Measurements from ENCODE around the gene INA. TPM values are rescaled to one million over a fixed set of nuclear protein-coding genes. Genes with fewer than 3 reads are reported as not detected.

Gene INA
- total RNA-seq (0.94 TPM), polyA plus RNA-seq (0.98 TPM)
- long read RNA-seq, donor 1: 0 reads
- long read RNA-seq, donor 2: 0 reads
- long read RNA-seq, donor 3: 0 reads
- long read RNA-seq, donor 4, partial matches to known transcripts: 0 of 1 reads
- long read RNA-seq, donor 4, other reads (novel, unspliced or antisense): 0 of 1 reads
- long read RNA-seq, donor 5, partial matches to known transcripts: 0 of 1 reads
- long read RNA-seq, donor 5, other reads (novel, unspliced or antisense): 0 of 1 reads
- long read RNA-seq, donor 6, partial matches to known transcripts: 0 of 1 reads
- long read RNA-seq, donor 6, other reads (novel, unspliced or antisense): 0 of 1 reads
- long read RNA-seq, donor 7: 0 reads
- long read RNA-seq, donor 8: 0 reads
- long read RNA-seq, donor 9: 0 reads
- long read RNA-seq, donor 10: 0 reads

DNA sequence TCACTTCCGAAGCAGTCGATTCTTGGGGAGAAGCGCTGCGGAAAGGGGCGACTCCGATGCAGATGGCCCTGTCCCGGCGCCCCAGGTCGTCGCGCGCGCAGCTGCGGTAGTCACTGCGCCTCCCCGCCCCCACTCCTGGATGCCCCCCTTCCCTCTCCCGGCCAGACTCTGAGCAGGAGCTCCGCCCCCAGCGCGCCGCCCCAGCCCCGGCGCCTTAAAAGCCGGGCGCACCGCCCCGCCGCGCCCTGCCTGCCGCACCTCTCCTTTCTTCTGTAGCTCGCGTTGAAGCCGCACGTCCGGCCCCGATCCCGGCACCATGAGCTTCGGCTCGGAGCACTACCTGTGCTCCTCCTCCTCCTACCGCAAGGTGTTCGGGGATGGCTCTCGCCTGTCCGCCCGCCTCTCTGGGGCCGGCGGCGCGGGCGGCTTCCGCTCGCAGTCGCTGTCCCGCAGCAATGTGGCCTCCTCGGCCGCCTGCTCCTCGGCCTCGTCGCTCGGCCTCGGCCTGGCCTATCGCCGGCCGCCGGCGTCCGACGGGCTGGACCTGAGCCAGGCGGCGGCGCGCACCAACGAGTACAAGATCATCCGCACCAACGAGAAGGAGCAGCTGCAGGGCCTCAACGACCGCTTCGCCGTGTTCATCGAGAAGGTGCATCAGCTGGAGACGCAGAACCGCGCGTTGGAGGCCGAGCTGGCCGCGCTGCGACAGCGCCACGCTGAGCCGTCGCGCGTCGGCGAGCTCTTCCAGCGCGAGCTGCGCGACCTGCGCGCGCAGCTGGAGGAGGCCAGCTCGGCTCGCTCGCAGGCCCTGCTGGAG lies at the start of gene INA:
TSS of gene INA (plus strand) at position 243 of the 817 bp plus-strand sequence. CDS start at position 317, 74 bp downstream.
- H3K9me3 ChIP-seq (ENCODE audit: control insufficient read depth in 2 of 2, insufficient read depth in 1 of 2, low read length in 1 of 2): no peaks in the 10 kb centered on the region
- WGBS: under 1% methylated on average over 105 of the region's 105 CpGs
- DNase-seq (ENCODE audit: low read depth in 6 of 9, low spot score in 9 of 9): peak in 6 of 9 donors; percentile 19 to 67 (median 37)
- H3K4me1 ChIP-seq (ENCODE audit: control insufficient read depth in 2 of 2, insufficient read depth in 2 of 2, low read length in 2 of 2): peaks cover 15 to 21% of the 10 kb centered on the region in 2 donors
- H3K36me3 ChIP-seq (ENCODE audit: control insufficient read depth in 2 of 2, insufficient read depth in 2 of 2, low read length in 1 of 2): no peaks in the 10 kb centered on the region
- peaks cover 18 to 67% of the 10 kb centered on the region in 2 donors for H3K27me3 ChIP-seq (ENCODE audit: control insufficient read depth in 2 of 2, insufficient read depth in 1 of 2, low read length in 1 of 2)
- H3K4me3 ChIP-seq (ENCODE audit: low read length in 2 of 2): peak within 1 kb of the TSS in 1 of 2 donors; percentile 47
- no peak within 1 kb of the TSS for H3K27ac ChIP-seq (ENCODE audit: low read depth in 1 of 2, low read length in 1 of 2)

GRCh38 chr10:103227416-103227815 lies 49.5 kb upstream of the INA start:
- Histone ChIP-seq H3K9me3 (ENCODE audit: control insufficient read depth in 2 of 2, insufficient read depth in 1 of 2, low read length in 1 of 2) (peaks cover 1 to 21% of the 10 kb centered on the region in 2 donors), H3K4me3 (ENCODE audit: low read length in 2 of 2) (no peak overlapping the region), H3K27me3 (ENCODE audit: control insufficient read depth in 2 of 2, insufficient read depth in 1 of 2, low read length in 1 of 2) (no peaks in the 10 kb centered on the region), H3K36me3 (ENCODE audit: control insufficient read depth in 2 of 2, insufficient read depth in 2 of 2, low read length in 1 of 2) (no peaks in the 10 kb centered on the region), H3K4me1 (ENCODE audit: control insufficient read depth in 2 of 2, insufficient read depth in 2 of 2, low read length in 2 of 2) (no peaks in the 10 kb centered on the region), H3K27ac (ENCODE audit: low read depth in 1 of 2, low read length in 1 of 2) (no peak overlapping the region)
- WGBS: 93% methylated on average over 1 of the region's 1 CpG
- no peak for DNase-seq (ENCODE audit: low read depth in 6 of 9, low spot score in 9 of 9)

DNA sequence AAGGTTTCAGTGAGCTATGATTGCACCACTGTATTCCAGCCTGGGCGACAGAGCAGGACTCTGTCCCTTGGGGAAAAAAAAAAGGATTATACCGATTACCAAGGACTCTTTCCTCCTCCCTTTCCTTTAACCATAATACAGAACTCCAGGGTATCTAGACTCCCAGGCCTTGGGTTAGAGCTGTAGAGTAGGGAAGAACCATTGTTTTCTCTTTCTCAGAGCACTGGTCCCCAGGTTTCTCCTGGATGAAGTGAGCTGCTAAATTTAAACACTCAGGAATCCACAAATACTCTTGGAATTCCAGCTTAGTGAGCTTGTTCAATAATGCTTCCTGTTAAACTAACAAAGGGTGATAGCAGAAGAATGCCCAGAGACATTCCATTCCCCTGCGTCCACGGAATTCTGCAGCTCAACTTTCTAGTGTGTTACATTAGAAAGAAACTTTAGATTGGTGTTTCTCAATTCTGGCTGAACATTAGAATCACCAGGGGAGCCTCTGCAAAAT lies 45.8 kb upstream of the INA start:
- Histone ChIP-seq H3K27me3 (ENCODE audit: control insufficient read depth in 2 of 2, insufficient read depth in 1 of 2, low read length in 1 of 2) (no peaks in the 10 kb centered on the region), H3K27ac (ENCODE audit: low read depth in 1 of 2, low read length in 1 of 2) (no peak overlapping the region), H3K4me3 (ENCODE audit: low read length in 2 of 2) (no peak overlapping the region), H3K9me3 (ENCODE audit: control insufficient read depth in 2 of 2, insufficient read depth in 1 of 2, low read length in 1 of 2) (no peaks in the 10 kb centered on the region), H3K36me3 (ENCODE audit: control insufficient read depth in 2 of 2, insufficient read depth in 2 of 2, low read length in 1 of 2) (no peaks in the 10 kb centered on the region), H3K4me1 (ENCODE audit: control insufficient read depth in 2 of 2, insufficient read depth in 2 of 2, low read length in 2 of 2) (no peaks in the 10 kb centered on the region)
- DNase-seq (ENCODE audit: low read depth in 6 of 9, low spot score in 9 of 9): no peak
- WGBS: 96% methylated on average over 4 of the region's 4 CpGs

DNA sequence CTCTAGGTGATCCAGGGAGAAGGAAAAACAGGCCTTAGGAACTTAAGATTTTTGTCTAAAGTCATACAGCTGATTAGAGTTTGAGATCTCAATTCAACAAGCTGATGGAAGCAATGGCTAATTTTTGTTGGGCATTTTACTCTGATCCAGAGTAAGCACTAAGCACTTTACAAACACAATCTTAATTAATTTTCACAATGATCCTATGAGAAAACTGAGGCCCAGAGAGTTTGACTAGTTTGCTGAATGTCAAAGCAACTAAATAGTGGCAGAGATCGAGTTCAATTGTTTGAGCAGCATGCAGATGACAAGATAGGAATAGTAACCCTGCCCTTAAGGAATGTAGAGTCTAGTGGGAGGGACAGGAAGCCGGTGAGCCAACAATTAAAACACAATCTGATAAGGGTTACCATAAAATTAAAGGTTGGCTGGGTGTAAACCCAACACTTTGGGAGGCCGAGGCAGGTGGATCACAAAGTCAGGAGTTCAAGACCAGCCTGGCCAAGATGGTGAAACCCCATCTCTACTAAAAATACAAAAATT lies 44.7 kb upstream of the INA start:
- Histone ChIP-seq H3K9me3 (ENCODE audit: control insufficient read depth in 2 of 2, insufficient read depth in 1 of 2, low read length in 1 of 2) (no peaks in the 10 kb centered on the region), H3K4me3 (ENCODE audit: low read length in 2 of 2) (no peak overlapping the region), H3K27ac (ENCODE audit: low read depth in 1 of 2, low read length in 1 of 2) (no peak overlapping the region), H3K4me1 (ENCODE audit: control insufficient read depth in 2 of 2, insufficient read depth in 2 of 2, low read length in 2 of 2) (no peaks in the 10 kb centered on the region), H3K36me3 (ENCODE audit: control insufficient read depth in 2 of 2, insufficient read depth in 2 of 2, low read length in 1 of 2) (no peaks in the 10 kb centered on the region), H3K27me3 (ENCODE audit: control insufficient read depth in 2 of 2, insufficient read depth in 1 of 2, low read length in 1 of 2) (no peaks in the 10 kb centered on the region)
- 92% methylated on average over 3 of the region's 3 CpGs for WGBS
- no peak for DNase-seq (ENCODE audit: low read depth in 6 of 9, low spot score in 9 of 9)

- no peak for DNase-seq (ENCODE audit: low read depth in 6 of 9, low spot score in 9 of 9)
- H3K4me3 ChIP-seq (ENCODE audit: low read length in 2 of 2): no peak overlapping the region
- no peaks in the 10 kb centered on the region for H3K4me1 ChIP-seq (ENCODE audit: control insufficient read depth in 2 of 2, insufficient read depth in 2 of 2, low read length in 2 of 2)
- 73% methylated on average over 7 of the region's 7 CpGs for WGBS
- H3K9me3 ChIP-seq (ENCODE audit: control insufficient read depth in 2 of 2, insufficient read depth in 1 of 2, low read length in 1 of 2): no peaks in the 10 kb centered on the region
- H3K27ac ChIP-seq (ENCODE audit: low read depth in 1 of 2, low read length in 1 of 2): no peak overlapping the region
- H3K36me3 ChIP-seq (ENCODE audit: control insufficient read depth in 2 of 2, insufficient read depth in 2 of 2, low read length in 1 of 2): no peaks in the 10 kb centered on the region
- H3K27me3 ChIP-seq (ENCODE audit: control insufficient read depth in 2 of 2, insufficient read depth in 1 of 2, low read length in 1 of 2): no peaks in the 10 kb centered on the region
Measured at GRCh38 chr10:103232772-103233488, 44.0 kb upstream of the INA start.

GRCh38 chr10:103235775-103236174 lies 41.2 kb upstream of the INA start:
- Histone ChIP-seq H3K27ac (ENCODE audit: low read depth in 1 of 2, low read length in 1 of 2) (no peak overlapping the region), H3K4me1 (ENCODE audit: control insufficient read depth in 2 of 2, insufficient read depth in 2 of 2, low read length in 2 of 2) (no peaks in the 10 kb centered on the region), H3K4me3 (ENCODE audit: low read length in 2 of 2) (no peak overlapping the region), H3K27me3 (ENCODE audit: control insufficient read depth in 2 of 2, insufficient read depth in 1 of 2, low read length in 1 of 2) (no peaks in the 10 kb centered on the region), H3K9me3 (ENCODE audit: control insufficient read depth in 2 of 2, insufficient read depth in 1 of 2, low read length in 1 of 2) (no peaks in the 10 kb centered on the region), H3K36me3 (ENCODE audit: control insufficient read depth in 2 of 2, insufficient read depth in 2 of 2, low read length in 1 of 2) (no peaks in the 10 kb centered on the region)
- no peak for DNase-seq (ENCODE audit: low read depth in 6 of 9, low spot score in 9 of 9)
- 98% methylated on average over 2 of the region's 2 CpGs for WGBS

- Histone ChIP-seq H3K4me3 (ENCODE audit: low read length in 2 of 2) (no peak overlapping the region), H3K4me1 (ENCODE audit: control insufficient read depth in 2 of 2, insufficient read depth in 2 of 2, low read length in 2 of 2) (peaks cover 0 to 3% of the 10 kb centered on the region in 2 donors), H3K9me3 (ENCODE audit: control insufficient read depth in 2 of 2, insufficient read depth in 1 of 2, low read length in 1 of 2) (no peaks in the 10 kb centered on the region), H3K36me3 (ENCODE audit: control insufficient read depth in 2 of 2, insufficient read depth in 2 of 2, low read length in 1 of 2) (no peaks in the 10 kb centered on the region), H3K27me3 (ENCODE audit: control insufficient read depth in 2 of 2, insufficient read depth in 1 of 2, low read length in 1 of 2) (no peaks in the 10 kb centered on the region), H3K27ac (ENCODE audit: low read depth in 1 of 2, low read length in 1 of 2) (no peak overlapping the region)
- 96% methylated on average over 11 of the region's 11 CpGs for WGBS
- DNase-seq (ENCODE audit: low read depth in 6 of 9, low spot score in 9 of 9): no peak
Measured at GRCh38 chr10:103238506-103239252, 38.3 kb upstream of the INA start.

DNA sequence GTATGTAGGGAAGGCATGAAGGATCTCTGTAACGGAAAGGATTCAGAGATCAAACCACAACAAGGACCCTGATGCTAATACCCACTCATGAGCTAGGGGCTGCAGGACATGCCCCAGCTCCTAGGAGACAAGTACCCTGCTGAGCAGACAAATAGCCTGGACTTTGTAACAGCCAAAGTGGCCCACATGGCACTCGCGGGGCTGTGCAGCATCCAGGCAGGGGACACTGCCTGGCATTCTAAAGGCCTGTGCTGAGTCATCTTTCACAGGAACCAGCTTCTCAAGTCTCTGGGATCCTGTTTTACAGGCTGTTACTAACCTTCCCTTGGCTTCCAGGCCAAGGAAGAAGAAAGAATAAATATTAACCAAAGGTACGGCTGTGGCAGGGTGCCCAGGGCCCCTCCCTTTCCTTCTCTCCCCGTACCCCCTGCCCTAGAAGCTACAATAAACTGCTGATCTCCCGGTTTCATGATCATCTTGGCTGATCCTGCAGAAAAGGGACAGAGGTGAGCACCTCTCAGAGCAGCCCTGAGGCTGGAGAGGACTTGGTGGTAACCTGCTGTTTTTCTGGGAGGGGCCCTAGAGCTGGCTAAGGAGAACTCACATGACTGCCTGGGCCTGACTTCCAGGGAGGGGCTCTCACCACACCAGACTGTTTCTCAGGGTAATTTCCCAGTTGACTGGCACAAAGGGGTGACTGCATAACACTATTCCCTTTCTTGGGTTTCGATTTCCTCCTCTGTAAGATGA lies 35.5 kb upstream of the INA start:
- WGBS: 40% methylated on average over 7 of the region's 7 CpGs

More for the DNA sequence above, 35.5 kb upstream of the INA start:
- H3K36me3 ChIP-seq (ENCODE audit: control insufficient read depth in 2 of 2, insufficient read depth in 2 of 2, low read length in 1 of 2): no peaks in the 10 kb centered on the region
- peak overlapping the region in 1 of 2 donors; percentile 46 for H3K27ac ChIP-seq (ENCODE audit: low read depth in 1 of 2, low read length in 1 of 2)
- H3K4me1 ChIP-seq (ENCODE audit: control insufficient read depth in 2 of 2, insufficient read depth in 2 of 2, low read length in 2 of 2): peaks cover 0 to 3% of the 10 kb centered on the region in 2 donors
- no peaks in the 10 kb centered on the region for H3K9me3 ChIP-seq (ENCODE audit: control insufficient read depth in 2 of 2, insufficient read depth in 1 of 2, low read length in 1 of 2)
- no peaks in the 10 kb centered on the region for H3K27me3 ChIP-seq (ENCODE audit: control insufficient read depth in 2 of 2, insufficient read depth in 1 of 2, low read length in 1 of 2)
- no peak overlapping the region for H3K4me3 ChIP-seq (ENCODE audit: low read length in 2 of 2)
- no peak for DNase-seq (ENCODE audit: low read depth in 6 of 9, low spot score in 9 of 9)

All from thymus (tissue), 14 donors.